GM19324 (cell line): ENCODE data around the gene POLR3A.
A peak's percentile ranks its signal among the peaks of the same experiment; 100 is the strongest.

Experiments used
- ATAC-seq: cut with Tn5 transposase; IDR thresholded peaks from one replicate; pipeline ENCODE4 v1.9.1; 2021; ENCODE audit warnings: mild to moderate bottlenecking, moderate library complexity; ENCODE audit not compliant: unreplicated experiment, low FRiP score

POLR3A gene

GRCh38 chr10:77959887-77960455, 69.3 kb downstream of the POLR3A start:
- no peak for ATAC-seq

- ATAC-seq: no peak
Observed at GRCh38 chr10:77959384-77959783, 69.9 kb downstream of the POLR3A start.

GRCh38 chr10:77955136-77955535, 74.2 kb downstream of the POLR3A start:
- ATAC-seq: no peak

- ATAC-seq: no peak
Observed at GRCh38 chr10:77949167-77949566, 80.1 kb downstream of the POLR3A start.

- no peak for ATAC-seq
Observed at GRCh38 chr10:77946084-77946483, 83.2 kb downstream of the POLR3A start.

GRCh38 chr10:77944519-77944918, 84.8 kb downstream of the POLR3A start:
- no peak for ATAC-seq

- no peak for ATAC-seq
Observed at GRCh38 chr10:77943121-77943901, 86.0 kb downstream of the POLR3A start.

- no peak for ATAC-seq
Observed at GRCh38 chr10:77941790-77942189, 87.5 kb downstream of the POLR3A start.

GRCh38 chr10:77940627-77941026, 88.7 kb downstream of the POLR3A start:
- ATAC-seq: no peak

GRCh38 chr10:77940225-77940624, 89.1 kb downstream of the POLR3A start:
- ATAC-seq: no peak

GRCh38 chr10:77939561-77940001, 89.7 kb downstream of the POLR3A start:
- ATAC-seq: no peak

- no peak for ATAC-seq
Observed at GRCh38 chr10:77936697-77937567, 92.4 kb downstream of the POLR3A start.

GRCh38 chr10:77932016-77932715, 97.1 kb downstream of the POLR3A start:
- no peak for ATAC-seq

- no peak for ATAC-seq
Observed at GRCh38 chr10:77927402-77928246, 101.7 kb downstream of the POLR3A start.

- peak; percentile 46 for ATAC-seq
Observed at GRCh38 chr10:77926566-77927401, 102.5 kb downstream of the POLR3A start, which contains the start of gene DLG5. TSS of gene DLG5 (minus strand) at chr10:77926755. CDS start at chr10:77926520, 235 bp downstream.

GRCh38 chr10:77925795-77926565, 103.3 kb downstream of the POLR3A start:
- peak; percentile 36 for ATAC-seq

GRCh38 chr10:77925410-77925794, 103.9 kb downstream of the POLR3A start:
- no peak for ATAC-seq

- ATAC-seq: no peak
Observed at GRCh38 chr10:77922566-77923179, 106.6 kb downstream of the POLR3A start.
